AG08395 (cell line): ENCODE data around the gene P4HB.
A peak's percentile ranks its signal among the peaks of the same experiment; 100 is the strongest.

Source experiments
- DNase-seq: peaks from one replicate; pipeline ENCODE4 v3.0.0; 2012; ENCODE audit warnings: mixed read lengths, low spot score

The P4HB gene

DNA sequence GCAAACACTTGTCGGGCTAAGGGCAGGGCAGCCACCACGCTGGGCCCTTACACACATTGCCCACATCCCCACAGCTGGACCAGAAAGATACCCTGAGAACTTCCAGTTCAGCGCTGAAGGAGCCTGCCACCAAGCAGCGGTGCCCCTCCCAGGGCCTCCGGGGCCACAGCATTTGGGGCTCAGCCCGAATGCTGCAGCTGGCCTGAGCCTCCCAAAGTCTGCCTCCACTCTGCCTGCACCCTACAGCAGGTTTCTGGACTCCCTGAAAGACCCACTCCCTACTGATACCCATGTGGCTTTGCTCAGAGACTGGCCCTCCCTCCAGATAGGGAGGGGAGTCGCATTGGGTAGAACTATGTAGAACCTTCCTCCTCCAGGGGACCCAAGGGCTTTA is 28.8 kb downstream of the P4HB start:
- no peak for DNase-seq

GRCh38 chr17:81829858-81830257 is 30.5 kb downstream of the P4HB start:
- no peak for DNase-seq

GRCh38 chr17:81828656-81829055 is 31.7 kb downstream of the P4HB start:
- no peak for DNase-seq

- DNase-seq: no peak
Measured at GRCh38 chr17:81825841-81826466, 34.4 kb downstream of the P4HB start.

DNA sequence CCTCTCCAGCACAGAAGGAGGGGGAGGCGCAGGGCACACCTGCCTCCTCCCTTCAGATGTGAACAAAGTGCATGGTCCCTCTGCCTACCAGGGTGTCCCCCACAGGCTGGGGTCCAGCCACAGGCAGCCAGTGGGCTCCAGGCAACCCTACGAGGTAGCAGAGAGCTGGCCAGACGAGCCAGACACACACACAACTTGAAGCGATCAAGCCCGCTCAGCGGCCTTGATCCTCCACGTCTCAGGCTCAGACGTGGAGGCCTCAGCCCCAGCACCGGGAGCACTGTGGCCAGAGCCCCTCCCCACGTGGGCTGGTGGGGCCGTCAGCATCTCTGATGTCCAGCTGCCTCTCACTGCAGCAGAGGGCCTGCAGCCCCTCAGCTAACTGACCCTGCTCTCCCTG is 35.7 kb downstream of the P4HB start:
- DNase-seq: no peak

DNA sequence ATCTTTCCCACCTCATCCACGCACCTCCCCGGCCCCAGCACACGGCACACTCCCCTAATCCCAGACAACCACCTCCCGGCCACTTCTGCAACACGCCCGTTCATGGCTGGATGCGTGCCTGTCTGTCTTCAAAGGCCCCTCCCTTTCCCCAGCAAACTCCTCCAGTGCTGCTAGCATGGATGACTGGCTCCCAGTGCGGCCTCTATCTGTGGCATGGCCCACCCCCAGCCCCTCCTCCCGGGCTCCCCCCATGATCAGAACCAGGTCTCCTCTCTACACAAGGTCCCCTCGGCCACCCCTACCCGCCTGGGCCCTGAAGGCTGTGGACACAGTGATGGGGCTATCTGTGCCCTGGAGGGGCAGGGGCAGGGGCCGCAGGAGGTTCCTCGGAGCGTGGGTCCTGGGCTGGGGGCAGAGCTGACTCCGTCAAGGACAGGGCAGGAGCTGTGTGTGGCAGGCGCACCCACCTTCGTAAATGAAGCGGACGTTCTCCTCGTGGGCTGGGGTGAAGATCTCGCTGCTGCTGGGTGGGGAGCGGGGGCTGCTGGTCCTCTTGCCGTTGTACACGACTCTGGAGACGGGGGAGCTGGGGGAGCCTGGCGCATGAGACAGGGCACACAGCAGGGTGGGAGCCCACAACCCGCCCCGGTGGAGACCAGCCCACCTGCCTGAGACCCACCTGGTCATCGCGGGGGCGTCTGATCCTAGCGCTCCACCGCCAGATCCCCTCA is 36.4 kb downstream of the P4HB start:
- DNase-seq: no peak

- DNase-seq: no peak
Measured at GRCh38 chr17:81822996-81823819, 37.1 kb downstream of the P4HB start.

- DNase-seq: no peak
Measured at GRCh38 chr17:81822312-81822637, 38.1 kb downstream of the P4HB start.

GRCh38 chr17:81821603-81822311 is 38.6 kb downstream of the P4HB start:
- DNase-seq: peak; percentile 76

DNA sequence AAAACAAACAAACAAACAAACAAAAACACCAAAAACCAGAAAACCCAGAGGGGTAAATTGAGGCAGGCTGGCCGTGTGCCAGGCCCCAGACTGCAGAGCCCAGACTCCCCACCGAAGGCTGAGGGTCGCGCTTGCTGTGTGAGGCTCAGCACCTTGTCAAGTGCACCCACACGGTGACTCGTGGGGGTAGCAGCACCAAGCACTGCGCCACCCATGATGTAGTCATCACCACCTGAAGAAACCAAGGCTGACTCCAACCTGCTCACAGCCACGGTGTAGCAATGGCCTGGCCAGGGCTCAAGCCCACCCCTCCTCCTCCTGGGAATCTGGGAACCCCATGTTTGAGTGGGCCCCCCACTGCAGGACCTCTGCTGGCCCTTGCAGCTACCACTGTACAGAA is 39.2 kb downstream of the P4HB start:
- DNase-seq: no peak

DNA sequence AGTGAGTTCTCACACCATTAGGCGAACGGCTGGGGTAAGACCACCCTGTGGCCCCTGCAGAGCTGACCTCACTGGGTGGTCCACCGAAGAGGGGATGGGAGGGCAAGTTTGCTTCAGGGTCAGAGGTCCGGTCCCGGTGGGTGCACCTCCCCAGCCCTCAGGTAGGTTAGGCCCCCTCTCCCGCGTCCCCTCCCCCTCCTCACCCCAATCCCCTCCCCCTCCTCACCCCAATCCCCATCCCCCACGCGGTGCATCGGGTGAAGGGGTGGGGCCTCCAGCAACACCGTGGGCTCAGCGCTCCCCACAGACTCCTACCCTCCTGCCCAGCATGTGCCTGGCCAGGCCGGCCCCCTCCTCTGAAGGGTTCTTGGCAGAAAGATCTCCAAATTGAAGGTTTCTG is 40.6 kb downstream of the P4HB start:
- DNase-seq: no peak

DNA sequence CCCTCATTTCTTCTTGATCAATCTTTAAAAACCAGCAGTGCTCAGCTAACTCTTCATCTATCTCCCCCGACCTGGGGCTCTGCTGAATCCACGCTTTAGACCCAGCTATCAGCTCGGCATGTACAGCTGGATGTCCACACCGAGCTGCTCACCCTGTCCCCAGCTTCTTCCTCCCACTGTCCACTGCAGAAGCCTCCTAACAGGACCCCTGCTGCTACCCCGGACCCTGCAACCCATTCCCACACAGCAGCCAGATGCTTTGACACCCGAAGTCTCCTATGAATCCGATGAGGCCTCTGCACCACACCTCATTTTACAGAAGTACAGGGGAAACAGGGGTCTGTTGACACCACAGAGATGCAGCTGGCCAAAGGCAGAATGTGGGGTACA is 42.6 kb downstream of the P4HB start:
- no peak for DNase-seq

GRCh38 chr17:81815646-81815986 is 44.7 kb downstream of the P4HB start:
- DNase-seq: no peak

DNA sequence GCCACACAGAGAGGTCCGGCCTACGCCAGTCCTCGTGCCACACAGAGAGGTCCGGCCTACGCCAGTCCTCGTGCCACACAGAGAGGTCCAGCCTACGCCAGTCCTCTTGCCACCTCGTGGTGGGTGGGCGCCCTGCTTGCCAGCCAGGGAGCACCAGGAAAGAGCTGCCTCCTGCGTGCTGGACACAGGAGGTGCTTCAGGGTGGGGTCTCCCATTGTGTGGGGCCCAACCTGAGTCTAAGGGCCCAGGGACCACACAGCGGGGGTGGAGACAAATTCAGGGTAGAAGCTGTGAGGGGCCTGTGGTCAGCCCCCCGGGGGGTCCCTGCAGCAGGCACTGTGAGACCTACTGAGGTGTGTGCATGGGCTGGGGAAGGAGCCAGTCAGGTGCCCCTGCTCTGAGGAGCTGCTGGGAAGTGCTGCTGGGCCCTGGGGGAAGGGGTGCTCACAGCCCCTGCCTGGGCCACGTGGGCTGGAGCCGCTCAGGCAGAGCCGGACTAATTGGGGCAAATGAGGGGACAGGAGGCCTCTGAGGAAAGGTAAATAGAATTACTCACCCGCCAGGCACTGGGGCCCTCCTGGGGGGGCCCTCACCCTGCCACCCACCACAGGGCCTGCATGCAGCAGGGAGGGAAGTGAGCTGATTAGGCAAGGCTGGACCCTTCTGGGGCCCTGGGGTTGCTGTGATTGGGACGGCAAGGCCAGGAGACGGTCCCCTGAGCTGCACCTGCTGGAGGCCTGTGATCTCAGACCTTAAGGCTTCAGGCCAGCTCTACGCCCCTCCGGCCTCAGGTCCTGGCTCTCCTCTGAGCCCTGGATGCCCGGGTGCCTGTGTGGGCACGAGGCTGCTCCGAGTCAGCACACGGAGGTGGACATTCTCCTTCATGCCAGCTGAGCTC is 45.3 kb downstream of the P4HB start:
- DNase-seq: no peak

GRCh38 chr17:81813861-81814683 is 46.3 kb downstream of the P4HB start:
- DNase-seq: no peak

- no peak for DNase-seq
Measured at GRCh38 chr17:81813371-81813684, 47.0 kb downstream of the P4HB start.

GRCh38 chr17:81812571-81813370 is 47.6 kb downstream of the P4HB start:
- no peak for DNase-seq

DNA sequence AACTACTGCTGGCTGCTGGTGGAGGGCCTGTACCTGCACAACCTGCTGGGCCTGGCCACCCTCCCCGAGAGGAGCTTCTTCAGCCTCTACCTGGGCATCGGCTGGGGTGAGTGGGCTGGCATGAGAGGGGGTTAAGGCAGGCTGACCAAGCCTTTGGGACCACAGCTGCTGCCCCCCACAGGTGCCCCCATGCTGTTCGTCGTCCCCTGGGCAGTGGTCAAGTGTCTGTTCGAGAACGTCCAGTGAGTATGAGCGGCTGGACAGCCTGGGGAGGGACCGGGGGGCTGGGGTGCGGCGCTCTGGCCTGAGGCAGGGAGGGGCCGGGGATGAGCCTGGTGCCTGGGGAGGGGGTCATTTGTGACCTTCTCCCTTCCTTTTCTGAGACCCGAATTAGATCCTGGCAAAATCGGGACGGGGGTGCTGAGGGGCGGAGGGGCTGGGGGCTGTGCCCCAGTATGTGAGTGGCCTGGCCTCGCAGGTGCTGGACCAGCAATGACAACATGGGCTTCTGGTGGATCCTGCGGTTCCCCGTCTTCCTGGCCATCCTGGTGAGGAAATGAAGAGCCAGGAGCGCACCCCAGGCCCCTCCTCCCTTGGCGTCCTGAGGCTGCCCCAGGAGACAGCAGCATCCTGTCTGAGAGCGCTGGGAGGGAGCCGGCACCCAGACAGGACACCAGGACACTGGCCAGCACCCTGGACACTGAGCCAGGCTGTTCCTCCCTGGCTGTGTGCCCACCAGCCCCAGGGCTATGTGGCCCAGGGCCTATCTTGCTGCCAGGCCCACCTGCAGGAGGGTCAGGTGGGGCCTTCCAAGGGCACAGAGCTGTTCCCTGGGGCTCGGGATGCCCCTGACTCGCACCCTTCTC is 48.4 kb downstream of the P4HB start:
- DNase-seq: no peak
